GM19463 (cell line): ENCODE results near the gene SLC29A2.

Experiments used
- ATAC-seq: cut with Tn5 transposase; IDR thresholded peaks from one replicate; pipeline ENCODE4 v1.9.1; 2021; ENCODE audit warnings: mild to moderate bottlenecking, moderate library complexity; ENCODE audit not compliant: unreplicated experiment

SLC29A2 gene

DNA sequence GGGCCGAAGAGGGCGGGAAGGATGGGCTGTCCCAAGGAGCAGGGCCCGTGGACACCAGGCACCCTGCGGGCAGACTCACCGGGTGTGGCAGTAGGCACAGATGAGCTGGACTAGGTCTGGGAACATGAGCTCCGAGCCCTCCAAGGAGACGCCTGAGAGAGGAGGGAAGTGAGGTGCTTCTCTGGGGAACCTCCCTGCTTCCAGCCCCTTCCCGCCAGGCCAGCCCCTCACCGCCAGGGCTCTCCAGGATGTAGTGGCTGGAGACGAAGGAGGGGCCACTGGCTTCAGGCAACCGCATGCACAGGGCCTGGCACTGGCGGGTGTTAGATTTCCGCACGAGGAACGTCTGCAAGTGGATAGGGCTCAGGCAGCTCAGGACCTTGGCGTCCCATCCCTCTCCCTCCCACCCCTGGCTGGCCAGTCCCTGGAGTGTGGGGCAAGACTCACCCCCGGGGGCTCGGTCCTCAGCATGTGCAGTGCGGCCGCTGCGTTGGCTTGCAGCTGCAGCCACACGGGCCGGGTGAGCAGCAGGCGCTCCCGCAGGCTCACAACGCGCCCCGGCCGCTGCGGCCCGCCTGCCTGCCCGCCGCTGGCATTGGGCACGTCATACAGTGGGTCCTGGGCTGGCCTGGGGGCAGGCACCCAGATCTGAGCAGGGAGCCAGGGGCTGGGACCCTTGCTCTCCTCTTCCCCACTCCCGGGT lies 35.9 kb downstream of the SLC29A2 start:
- no peak for ATAC-seq

GRCh38 chr11:66334605-66335442 lies 36.7 kb downstream of the SLC29A2 start:
- no peak for ATAC-seq

GRCh38 chr11:66333896-66334604 lies 37.5 kb downstream of the SLC29A2 start:
- ATAC-seq: no peak

DNA sequence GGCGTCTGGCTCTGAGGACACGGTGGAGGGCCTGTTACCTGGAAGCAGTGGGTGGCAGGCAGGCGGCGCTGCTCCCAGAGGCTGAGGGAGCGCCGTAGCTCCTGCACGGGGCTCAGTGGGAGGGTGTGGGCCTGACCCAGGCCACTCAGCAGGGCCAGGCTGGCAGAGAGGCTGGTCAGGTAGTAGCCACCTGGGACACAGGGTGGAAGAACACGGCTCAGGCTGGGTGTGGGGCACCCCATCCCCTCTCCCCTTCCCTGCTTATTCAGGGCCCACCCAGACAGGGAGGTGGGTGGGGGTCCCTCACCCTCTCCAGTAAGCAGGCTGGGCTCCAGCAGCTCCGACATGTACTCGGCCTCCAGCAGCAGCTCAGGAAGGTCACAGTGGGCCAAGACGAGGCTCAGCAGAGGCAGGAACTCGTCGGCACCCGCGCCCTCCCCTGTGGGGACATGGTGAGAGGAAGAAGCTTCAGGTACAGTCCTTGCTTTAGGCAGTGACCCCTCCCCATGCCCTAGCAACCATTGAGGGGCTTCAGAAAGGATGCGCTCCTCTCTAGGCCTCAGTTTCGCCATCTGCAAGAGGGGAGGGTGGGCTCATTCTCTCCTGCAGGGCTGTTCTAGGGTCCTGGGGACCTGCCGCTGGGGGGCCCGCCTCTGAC lies 38.2 kb downstream of the SLC29A2 start:
- ATAC-seq: no peak

- no peak for ATAC-seq
Measured at GRCh38 chr11:66332371-66333219, 39.0 kb downstream of the SLC29A2 start.

DNA sequence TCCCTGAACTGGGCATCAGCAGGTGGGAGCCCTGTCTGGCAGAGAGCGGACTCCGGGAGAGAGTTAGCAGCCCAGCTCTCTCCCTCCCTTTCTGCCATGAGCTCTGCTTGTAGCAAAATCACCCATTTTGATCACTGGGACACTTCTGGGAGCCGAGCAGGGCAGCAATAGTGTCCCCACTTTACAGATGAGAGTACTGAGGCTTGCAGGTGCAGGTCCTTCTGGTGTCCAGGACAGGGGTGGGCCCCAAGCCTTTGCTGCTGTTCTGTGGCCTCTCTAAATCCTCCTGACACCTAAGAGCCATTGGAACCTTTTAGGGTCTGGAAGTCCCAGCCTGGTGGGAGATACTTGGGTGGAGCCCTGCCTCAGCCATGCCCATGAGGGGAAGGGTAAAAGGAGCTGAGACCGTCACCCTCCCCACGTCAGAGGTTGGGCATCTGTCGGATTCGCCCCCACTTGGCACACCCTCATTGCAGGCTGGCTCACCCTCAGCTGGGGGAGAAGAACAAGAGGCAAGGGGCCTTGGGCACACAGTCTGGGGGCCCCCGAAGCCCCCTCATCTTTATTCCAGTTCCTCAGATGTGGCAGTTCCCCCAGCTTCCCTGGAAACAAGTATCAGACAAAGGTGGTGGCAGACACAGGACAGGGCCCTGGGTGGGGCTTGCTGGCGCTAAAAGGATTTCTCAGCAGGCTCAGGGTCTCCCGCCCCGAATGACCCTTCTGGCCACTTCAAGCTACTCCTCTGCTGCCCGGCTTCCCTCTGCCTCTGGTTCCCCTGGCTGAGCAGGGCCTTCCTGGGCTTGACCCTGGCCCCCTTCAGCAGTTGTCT lies 39.8 kb downstream of the SLC29A2 start:
- ATAC-seq: no peak

DNA sequence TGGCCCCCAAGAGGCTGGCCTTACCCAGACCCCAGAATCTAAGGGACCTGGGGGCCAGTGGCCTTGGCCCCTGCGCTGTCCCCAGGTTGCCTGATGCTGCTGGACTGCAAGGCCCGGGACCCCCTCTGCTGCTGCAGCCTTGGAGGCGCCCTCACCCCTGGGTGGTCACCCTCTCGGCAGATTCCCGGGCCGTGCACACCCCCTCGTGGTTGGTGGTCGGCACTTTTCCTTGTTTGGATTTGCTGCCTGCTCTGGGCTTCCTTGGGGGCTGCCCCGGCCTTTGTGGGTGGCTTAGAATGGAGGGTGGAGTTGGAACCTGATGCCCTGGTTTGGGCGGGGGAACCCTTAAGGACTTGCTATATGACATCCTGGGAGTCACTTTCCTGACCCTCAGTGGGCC lies 40.6 kb downstream of the SLC29A2 start:
- ATAC-seq: no peak

GRCh38 chr11:66329165-66329673 lies 42.3 kb downstream of the SLC29A2 start:
- ATAC-seq: no peak

DNA sequence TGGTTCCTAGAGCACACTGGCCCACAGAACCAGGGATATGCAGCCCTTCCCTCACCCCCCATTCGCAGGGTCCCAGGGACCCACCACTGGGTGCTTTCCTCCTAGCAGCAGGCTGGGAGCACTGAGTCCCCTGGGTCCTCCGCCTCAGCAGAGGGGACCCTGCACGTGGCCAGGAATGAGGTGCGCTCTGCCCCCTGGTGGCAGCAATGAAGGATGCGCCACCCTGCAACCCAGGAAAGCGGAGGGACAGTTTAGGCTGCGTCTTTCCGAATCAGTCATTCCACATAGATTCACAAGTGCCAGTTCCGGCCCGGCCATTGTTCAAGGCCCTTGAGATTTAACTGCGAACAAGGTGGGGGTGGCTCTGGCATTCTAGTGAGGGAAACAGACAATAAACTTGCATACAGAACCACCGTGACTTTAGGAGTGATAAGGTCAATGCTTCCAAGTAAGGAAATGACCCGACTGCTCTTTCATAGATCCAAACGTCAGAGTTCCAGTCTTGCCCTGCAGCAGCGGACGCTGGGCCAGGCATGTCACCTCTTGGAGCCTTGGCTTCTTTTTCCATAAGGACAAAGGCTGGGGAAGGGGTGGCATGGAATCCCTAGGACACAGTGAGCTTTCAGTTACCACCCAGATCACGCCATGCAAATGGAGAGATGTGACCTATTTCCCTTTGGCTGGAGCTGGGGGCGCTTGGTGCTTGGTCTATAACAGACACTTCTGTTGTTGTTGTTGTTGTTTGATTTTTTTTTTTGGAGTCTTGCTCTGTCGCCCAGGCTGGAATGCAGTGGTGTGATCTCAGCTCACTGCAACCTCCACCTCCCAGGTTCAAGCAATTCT lies 43.0 kb downstream of the SLC29A2 start:
- peak; percentile 68 for ATAC-seq

DNA sequence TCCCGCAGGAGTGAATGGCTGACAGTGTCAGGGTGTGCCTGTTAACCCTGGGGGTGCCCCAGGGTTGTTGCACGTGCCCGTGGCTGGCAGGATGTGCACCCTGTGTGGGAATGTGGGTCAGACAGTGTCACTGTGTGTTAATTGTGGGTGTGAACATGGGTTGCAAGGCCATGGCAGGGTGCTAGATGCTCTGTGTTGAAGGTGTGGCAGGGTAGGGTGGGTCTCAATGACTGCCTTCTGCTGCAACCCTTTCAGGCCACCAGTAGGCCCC lies 43.6 kb downstream of the SLC29A2 start:
- no peak for ATAC-seq

GRCh38 chr11:66327171-66328030 lies 44.2 kb downstream of the SLC29A2 start:
- ATAC-seq: no peak

DNA sequence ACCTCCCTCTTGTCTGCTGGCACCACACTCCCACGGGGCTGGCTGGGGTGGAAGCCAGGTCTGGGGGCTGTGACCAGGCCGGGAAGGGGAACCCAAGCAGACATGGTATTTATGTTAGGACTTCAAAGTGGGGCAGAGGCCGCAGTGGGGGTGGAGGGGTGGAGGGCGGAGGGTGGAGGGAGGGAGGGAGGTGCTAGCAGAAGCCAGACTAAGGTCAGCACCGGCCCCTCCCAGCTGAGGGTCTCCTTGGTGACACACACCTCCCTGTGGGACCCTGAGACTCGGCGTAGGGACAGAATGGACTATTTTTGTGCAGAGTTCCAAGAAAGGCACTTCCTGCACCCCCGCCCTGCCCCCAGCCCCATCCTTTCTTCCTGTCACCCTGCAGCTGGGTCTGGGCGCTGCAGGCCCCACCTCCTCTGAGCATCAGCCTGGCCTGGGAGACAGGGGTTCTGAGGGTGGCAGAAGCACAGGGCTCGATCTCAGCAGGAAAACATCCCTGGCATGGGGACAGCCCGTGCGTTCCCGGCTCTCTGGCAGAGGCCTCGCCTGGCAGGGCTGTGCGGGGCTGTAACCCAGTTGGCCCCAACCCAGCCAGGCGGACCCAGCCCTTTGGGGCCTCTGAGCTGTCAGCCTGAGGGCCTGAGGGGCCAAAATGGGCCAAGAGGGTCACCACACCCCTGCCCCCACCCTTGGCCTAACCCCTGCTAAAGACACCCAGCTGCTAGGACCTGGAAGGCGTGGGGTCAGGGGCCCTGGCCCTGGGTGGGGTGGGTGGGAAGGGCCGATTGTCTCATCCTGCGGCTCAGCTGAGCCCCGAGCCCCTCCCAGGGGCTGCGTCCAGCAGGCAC lies 45.1 kb downstream of the SLC29A2 start:
- no peak for ATAC-seq

DNA sequence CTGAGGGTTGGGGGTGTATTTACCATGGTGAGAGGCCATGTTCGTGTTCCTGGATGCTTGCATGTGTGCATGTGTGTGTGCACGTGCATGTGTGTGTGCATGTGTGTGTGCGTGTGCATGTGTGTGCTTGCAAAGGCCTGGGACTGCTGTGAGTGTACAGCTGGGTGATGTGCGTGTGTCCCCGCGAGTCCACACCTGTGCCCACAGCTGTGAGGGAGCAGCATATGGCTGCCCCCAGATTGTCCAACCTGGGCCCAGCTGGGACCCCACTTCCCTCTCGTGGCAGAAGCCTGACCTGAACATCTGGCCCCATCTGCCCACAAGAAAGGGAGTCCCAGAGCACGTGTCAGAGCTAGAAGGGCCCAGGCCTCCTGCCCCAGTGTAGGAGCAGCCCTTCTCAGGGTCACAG lies 46.3 kb downstream of the SLC29A2 start:
- ATAC-seq: no peak

- no peak for ATAC-seq
Measured at GRCh38 chr11:66324664-66325063, 46.9 kb downstream of the SLC29A2 start.

- ATAC-seq: no peak
Measured at GRCh38 chr11:66323684-66324083, 47.9 kb downstream of the SLC29A2 start.

GRCh38 chr11:66322732-66323427 lies 48.7 kb downstream of the SLC29A2 start:
- ATAC-seq: no peak
